Mammary epithelial cell (primary cell): ENCODE data around the gene CLDN15.

Experiments
- CTCF ChIP-seq, 2 donors: IDR thresholded peaks in 1 of 2; conservative IDR thresholded peaks in 1 of 2; 2 replicates each; pipeline ENCODE4 v1.5.1; 2011 to 2012; ENCODE audit warnings: inconsistent platforms in 2 of 2, low read length in 2 of 2, mild to moderate bottlenecking in 2 of 2, control low read depth in 1 of 2, low read depth in 1 of 2; ENCODE audit not compliant: insufficient read depth in 1 of 2; ENCODE audit errors: extremely low read depth in 1 of 2
- EZH2 ChIP-seq: IDR thresholded peaks from 2 replicates; pipeline ENCODE4 v1.6.1; 2012; ENCODE audit warnings: low read length, inconsistent platforms, borderline replicate concordance

- TF ChIP-seq CTCF (conservative IDR thresholded peaks at IDR 0.05 in 1 of 2, IDR thresholded peaks at IDR 0.05 in 1 of 2; ENCODE audit: extremely low read depth in 1 of 2, insufficient read depth in 1 of 2, low read depth in 1 of 2, low read length in 2 of 2) (no peak), EZH2 (no peak)
These were observed 14.1 kb downstream of the CLDN15 start for GRCh38 chr7:101223528-101223927.
